Stimulated activated CD4-positive, alpha-beta T cell treated with anti-CD3 and anti-CD28 coated beads, Interleukin-4, amount 100 ng/mL, for 24 hours (primary cell): ENCODE measurements around the gene MMRN1.

Experiments used
- DNase-seq: peaks from one replicate; pipeline ENCODE4 v3.0.0-alpha.2; 2020

MMRN1 gene

DNA sequence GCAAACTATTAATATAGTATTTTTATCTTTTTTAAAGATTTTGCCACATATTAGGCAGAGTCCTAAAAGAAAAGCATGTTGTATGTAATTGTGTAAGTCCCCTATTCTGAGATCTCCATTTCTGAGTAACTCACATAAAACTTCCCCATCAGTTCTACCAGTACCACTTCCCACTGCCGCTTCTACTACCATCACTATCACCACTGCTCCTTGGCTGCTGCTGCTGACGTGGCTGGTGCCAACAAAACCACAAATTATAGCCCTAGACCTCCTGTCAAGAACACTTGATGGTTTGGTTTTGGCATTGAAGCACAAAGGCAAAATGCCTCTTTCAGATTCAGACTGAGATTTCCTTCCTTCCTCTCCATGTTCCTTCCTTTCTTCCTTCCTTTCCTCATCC lies 106.4 kb downstream of the MMRN1 start:
- no peak for DNase-seq

DNA sequence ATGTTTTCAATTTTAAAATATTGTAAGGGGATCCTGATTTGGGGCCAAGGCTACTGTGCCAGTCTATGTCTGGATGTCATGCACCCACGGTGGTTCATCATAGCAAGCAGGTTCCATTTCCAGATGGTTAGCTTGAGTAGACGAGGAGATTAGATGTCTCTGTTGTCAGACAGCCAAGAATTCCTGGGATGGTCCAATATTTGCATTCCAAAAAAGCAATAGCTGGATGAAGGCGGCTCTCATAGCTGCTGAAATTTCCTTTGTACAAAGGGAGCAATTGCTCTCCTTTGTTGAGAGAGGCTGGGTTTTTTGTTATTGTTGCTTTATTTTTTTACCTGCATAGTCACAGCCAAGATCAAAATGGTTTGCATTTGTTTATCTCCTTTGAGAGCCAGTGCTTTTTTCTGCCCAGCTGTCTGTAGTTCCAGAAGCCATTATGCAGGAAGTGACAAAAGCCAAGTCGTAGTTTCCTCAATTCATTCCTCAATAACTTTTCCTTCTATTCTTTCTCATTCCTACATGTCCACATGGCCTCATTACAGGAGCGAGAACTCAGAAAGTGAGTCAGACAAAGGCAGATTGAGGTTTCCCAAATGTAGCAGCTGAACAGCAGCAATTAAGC lies 107.9 kb downstream of the MMRN1 start:
- no peak for DNase-seq
